Upper lobe of left lung (tissue), 4 donors: Measurements from ENCODE around the gene ANKS3.

ENCODE experiments used
- EP300 ChIP-seq, 4 donors: sonication (generic); formaldehyde crosslinking; IDR thresholded peaks; one replicate each; pipeline ENCODE4 v1.5.1; 2017; ENCODE audit warnings: antibody characterized with exemption in 4 of 4, control low read depth in 2 of 4
- TF ChIP-seq, protein P1 (sequence below), 6 experiments: fragments of 450-650 bp in 4 of 6; fragments of 200-600 bp in 2 of 6; sonication (generic) in 2 of 6; IDR thresholded peaks; one replicate each; pipeline ENCODE4 v1.5.1; 2016 to 2019; ENCODE audit warnings: antibody characterized with exemption in 6 of 6

DNA sequence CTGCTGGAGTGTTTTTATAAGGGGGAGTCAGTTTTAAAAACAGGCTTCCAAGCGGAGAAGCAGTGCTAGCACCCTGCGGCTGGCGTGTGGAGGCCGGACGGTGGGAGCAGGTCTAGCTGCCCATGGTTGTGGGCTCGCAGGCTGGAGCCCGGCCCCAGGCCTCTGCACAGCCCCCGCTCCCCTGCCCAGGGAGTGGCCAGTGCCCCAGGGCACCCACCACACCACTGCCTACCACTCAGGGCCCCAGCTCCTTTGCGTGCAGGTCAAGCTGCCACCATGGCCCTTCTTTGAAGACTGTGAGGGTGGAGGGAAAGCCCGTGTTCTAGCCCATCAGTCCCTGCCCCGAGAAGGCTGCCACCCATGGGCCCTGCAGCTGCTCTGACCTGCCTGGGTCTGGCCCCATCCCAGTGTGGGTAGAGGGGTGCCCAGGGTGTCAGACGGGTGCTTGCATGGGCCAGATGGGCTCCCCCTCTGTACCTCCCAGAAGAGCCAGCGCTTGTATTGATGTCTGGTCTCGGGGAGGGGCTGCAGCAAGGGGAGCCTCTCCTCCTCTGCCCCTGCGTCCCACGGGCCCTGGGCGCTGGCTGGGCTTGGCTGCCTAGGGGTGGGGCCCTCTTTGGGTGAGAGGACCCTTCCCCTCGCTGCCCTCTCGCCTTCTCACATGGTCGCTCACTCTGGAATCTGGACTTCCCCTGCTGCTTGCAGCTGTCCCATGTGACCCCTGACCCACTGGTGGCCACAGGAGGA lies 42.2 kb downstream of the ANKS3 start:
- TF ChIP-seq, protein P1, sequence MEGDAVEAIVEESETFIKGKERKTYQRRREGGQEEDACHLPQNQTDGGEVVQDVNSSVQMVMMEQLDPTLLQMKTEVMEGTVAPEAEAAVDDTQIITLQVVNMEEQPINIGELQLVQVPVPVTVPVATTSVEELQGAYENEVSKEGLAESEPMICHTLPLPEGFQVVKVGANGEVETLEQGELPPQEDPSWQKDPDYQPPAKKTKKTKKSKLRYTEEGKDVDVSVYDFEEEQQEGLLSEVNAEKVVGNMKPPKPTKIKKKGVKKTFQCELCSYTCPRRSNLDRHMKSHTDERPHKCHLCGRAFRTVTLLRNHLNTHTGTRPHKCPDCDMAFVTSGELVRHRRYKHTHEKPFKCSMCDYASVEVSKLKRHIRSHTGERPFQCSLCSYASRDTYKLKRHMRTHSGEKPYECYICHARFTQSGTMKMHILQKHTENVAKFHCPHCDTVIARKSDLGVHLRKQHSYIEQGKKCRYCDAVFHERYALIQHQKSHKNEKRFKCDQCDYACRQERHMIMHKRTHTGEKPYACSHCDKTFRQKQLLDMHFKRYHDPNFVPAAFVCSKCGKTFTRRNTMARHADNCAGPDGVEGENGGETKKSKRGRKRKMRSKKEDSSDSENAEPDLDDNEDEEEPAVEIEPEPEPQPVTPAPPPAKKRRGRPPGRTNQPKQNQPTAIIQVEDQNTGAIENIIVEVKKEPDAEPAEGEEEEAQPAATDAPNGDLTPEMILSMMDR (IDR thresholded peaks at IDR 0.05) = no peak
- TF ChIP-seq EP300 (IDR thresholded peaks at IDR 0.05) = no peak
